HepG2 (cell line): ENCODE results near the gene AIF1. TPM values are rescaled to one million over a fixed set of nuclear protein-coding genes. Genes with fewer than 3 reads are reported as not detected.

Experiments used
- AHDC1 ChIP-seq: sonication (generic); formaldehyde crosslinking; IDR thresholded peaks from 2 replicates; pipeline ENCODE4 v1.5.1; 2020; ENCODE audit warnings: mild to moderate bottlenecking, missing genetic modification reagents, borderline replicate concordance
- MED13 ChIP-seq: sonication (generic); formaldehyde crosslinking; IDR thresholded peaks from 2 replicates; pipeline ENCODE4 v1.5.0; 2020; ENCODE audit warnings: missing genetic modification reagents
- NR2F6 ChIP-seq, 2 experiments: IDR thresholded peaks; 2 replicates each; pipeline ENCODE4 v1.6.1; 2016; ENCODE audit warnings: antibody characterized with exemption in 1 of 2, mild to moderate bottlenecking in 1 of 2
- PHF20 ChIP-seq: sonication (generic); formaldehyde crosslinking; IDR thresholded peaks from 2 replicates; pipeline ENCODE4 v1.5.0; 2020; ENCODE audit warnings: mild to moderate bottlenecking, missing genetic modification reagents
- YEATS2 ChIP-seq: sonication (generic); formaldehyde crosslinking; IDR thresholded peaks from 2 replicates; pipeline ENCODE4 v1.4.0; 2020; ENCODE audit warnings: missing genetic modification reagents, borderline replicate concordance
- ZBTB37 ChIP-seq: sonication (generic); formaldehyde crosslinking; IDR thresholded peaks from 2 replicates; pipeline ENCODE4 v1.4.0; 2020; ENCODE audit warnings: mild to moderate bottlenecking, missing genetic modification reagents
- ZNF281 ChIP-seq: sonication (generic); formaldehyde crosslinking; IDR thresholded peaks from 2 replicates; pipeline ENCODE4 v1.4.0; 2020; ENCODE audit warnings: missing genetic modification reagents, borderline replicate concordance
- ZNF609 ChIP-seq: sonication (generic); formaldehyde crosslinking; IDR thresholded peaks from 2 replicates; pipeline ENCODE4 v1.4.0; 2020; ENCODE audit warnings: mild to moderate bottlenecking, missing genetic modification reagents, borderline replicate concordance
- ZNF724P ChIP-seq: sonication (generic); formaldehyde crosslinking; IDR thresholded peaks from 2 replicates; pipeline ENCODE4 v1.8.0; 2022; ENCODE audit warnings: missing genetic modification reagents, borderline replicate concordance
- ZSCAN20 ChIP-seq: sonication (generic); formaldehyde crosslinking; IDR thresholded peaks from 2 replicates; pipeline ENCODE4 v1.4.0; 2020; ENCODE audit warnings: missing genetic modification reagents, mild to moderate bottlenecking, borderline replicate concordance
- polyA plus RNA-seq, 8 experiments: library from polyadenylated mRNA; depleted of rRNA in 3 of 8; stranded (reverse) in 7 of 8; unstranded in 1 of 8; fragments of >200 nt; fragmentation: Illumina TruSeq in 4 of 8; extraction: Trizol in 4 of 8; gene quantifications; 2 replicates each; pipeline versions ENCODE4 v1.2.1 to v1.2.3, GENCODE V29; 2011 to 2016; ENCODE audit warnings: low read depth in 4 of 8, missing spikeins in 1 of 8, mixed read lengths in 1 of 8; ENCODE audit not compliant: insufficient read depth in 1 of 8
- total RNA-seq, 5 experiments: library from RNA; depleted of rRNA; stranded (reverse); fragments of >200 nt; fragmentation: Illumina TruSeq; extraction: Trizol; gene quantifications; 2 replicates each; pipeline ENCODE4 v1.2.3, GENCODE V29; 2016; ENCODE audit warnings: low read depth in 1 of 5

AIF1 gene
- total and polyA plus RNA-seq, 2 of the 13 experiments (the other 11 are each of a cell fraction or from before 2014, with no cell fraction given), result 1.5 TPM; not detected in 1

- TF ChIP-seq ZBTB37 (CRISPR knock-in tag) (no peak), AHDC1 (CRISPR knock-in tag) (no peak), ZNF609 (CRISPR knock-in tag) (peak; percentile 8; the same call in 1 of the 2 replicates), ZNF724P (CRISPR knock-in tag) (0 out of 2 replicates have a peak, but pooled peaks have one; percentile 4), ZNF281 (peak; percentile 55; the same call in 1 of the 2 replicates), YEATS2 (CRISPR knock-in tag) (0 out of 2 replicates have a peak, but pooled peaks have one; percentile 7), ZSCAN20 (CRISPR knock-in tag) (peak; percentile 17; the same call in 1 of the 2 replicates), NR2F6 (IDR thresholded peaks at IDR 0.05) (0 out of 2 replicates have a peak, but pooled peaks have one; percentile 7), NR2F6 (CRISPR knock-in tag; IDR thresholded peaks at IDR 0.05) (no peak), PHF20 (CRISPR knock-in tag) (0 out of 2 replicates have a peak, but pooled peaks have one; percentile 12), MED13 (CRISPR knock-in tag) (0 out of 2 replicates have a peak, but pooled peaks have one; percentile 12)
Observed at GRCh38 chr6:31581434-31582229, 33.4 kb upstream of the AIF1 start (continued).
